Peyer's patch (tissue), 4 donors: ENCODE measurements around the gene SYNDIG1L.

Experiments
- POLR2A ChIP-seq, 2 donors: fragments of 450-650 bp; IDR thresholded peaks; one replicate each; pipeline ENCODE4 v1.5.1; 2017; ENCODE audit warnings: antibody characterized with exemption in 2 of 2, mild to moderate bottlenecking in 2 of 2, moderate library complexity in 2 of 2
- TF ChIP-seq, protein P1 (sequence below), 6 experiments: fragments of 450-650 bp in 4 of 6; fragments of 200-600 bp in 2 of 6; sonication (generic) in 1 of 6; IDR thresholded peaks; one replicate each; pipeline ENCODE4 v1.5.1; 2017 to 2019; ENCODE audit warnings: antibody characterized with exemption in 6 of 6, mild to moderate bottlenecking in 3 of 6, moderate library complexity in 1 of 6

DNA sequence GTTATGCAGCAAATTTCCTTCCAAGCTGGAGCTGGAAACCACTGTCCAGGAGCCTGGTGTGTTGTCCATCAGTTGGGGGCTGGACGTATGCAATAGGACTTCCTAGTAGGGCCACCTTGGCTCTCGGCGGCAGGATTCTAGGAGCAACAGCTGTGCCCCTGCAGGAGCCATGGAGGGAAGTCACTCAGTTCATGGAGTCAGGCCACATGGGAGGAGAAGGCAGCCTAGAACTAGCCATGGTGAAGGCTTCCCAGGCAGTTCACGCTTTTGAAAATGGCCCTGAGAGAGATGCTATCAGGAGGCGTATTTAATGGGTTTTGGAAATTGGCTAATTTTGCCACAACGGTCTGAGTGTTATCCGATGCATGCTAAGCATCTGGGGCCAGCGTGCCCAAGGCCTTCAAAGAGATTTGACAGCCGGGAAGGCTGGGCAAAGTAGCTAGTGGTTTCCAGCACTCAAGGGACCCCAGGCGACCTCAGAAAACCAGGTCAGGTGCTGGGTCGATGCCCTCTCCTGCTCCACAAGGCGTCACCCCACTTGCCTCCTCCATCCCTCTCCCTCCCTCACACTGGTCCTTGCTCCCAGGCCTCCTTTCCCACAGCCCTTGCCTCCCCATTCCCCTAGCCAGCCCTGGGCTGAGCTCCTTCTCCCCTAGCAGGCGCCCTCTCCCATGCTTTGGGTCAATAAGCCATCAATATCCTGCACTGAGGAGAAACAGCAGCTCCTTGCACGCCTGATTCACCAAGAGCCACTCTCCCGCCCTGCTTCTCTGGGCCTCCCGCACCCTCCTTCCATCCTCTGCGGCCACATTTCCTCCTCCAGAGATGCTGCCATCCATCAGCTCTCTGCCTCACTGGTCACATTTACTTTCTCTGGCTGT, 30.9 kb upstream of the SYNDIG1L start:
- TF ChIP-seq, protein P1, sequence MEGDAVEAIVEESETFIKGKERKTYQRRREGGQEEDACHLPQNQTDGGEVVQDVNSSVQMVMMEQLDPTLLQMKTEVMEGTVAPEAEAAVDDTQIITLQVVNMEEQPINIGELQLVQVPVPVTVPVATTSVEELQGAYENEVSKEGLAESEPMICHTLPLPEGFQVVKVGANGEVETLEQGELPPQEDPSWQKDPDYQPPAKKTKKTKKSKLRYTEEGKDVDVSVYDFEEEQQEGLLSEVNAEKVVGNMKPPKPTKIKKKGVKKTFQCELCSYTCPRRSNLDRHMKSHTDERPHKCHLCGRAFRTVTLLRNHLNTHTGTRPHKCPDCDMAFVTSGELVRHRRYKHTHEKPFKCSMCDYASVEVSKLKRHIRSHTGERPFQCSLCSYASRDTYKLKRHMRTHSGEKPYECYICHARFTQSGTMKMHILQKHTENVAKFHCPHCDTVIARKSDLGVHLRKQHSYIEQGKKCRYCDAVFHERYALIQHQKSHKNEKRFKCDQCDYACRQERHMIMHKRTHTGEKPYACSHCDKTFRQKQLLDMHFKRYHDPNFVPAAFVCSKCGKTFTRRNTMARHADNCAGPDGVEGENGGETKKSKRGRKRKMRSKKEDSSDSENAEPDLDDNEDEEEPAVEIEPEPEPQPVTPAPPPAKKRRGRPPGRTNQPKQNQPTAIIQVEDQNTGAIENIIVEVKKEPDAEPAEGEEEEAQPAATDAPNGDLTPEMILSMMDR (IDR thresholded peaks at IDR 0.05), result no peak
- TF ChIP-seq POLR2A (IDR thresholded peaks at IDR 0.05), result no peak
